Measurements from ENCODE around the gene HBD. TPM values are rescaled to one million over a fixed set of nuclear protein-coding genes. Genes with fewer than 3 reads are reported as not detected.

HBD gene
- total RNA-seq, 1 donor from 2014 or later = not detected

- Mint-ChIP-seq H3K4me3 (ENCODE audit: unreplicated experiment) (no peak overlapping the region), H3K27ac (ENCODE audit: unreplicated experiment) (no peak overlapping the region), H3K36me3 (ENCODE audit: unreplicated experiment) (no peaks in the 10 kb centered on the region), H3K27me3 (ENCODE audit: unreplicated experiment) (peaks cover 11% of the 10 kb centered on the region), H3K9me3 (ENCODE audit: unreplicated experiment) (no peaks in the 10 kb centered on the region), H3K4me1 (ENCODE audit: unreplicated experiment) (no peaks in the 10 kb centered on the region)
- TF ChIP-seq, protein P1, sequence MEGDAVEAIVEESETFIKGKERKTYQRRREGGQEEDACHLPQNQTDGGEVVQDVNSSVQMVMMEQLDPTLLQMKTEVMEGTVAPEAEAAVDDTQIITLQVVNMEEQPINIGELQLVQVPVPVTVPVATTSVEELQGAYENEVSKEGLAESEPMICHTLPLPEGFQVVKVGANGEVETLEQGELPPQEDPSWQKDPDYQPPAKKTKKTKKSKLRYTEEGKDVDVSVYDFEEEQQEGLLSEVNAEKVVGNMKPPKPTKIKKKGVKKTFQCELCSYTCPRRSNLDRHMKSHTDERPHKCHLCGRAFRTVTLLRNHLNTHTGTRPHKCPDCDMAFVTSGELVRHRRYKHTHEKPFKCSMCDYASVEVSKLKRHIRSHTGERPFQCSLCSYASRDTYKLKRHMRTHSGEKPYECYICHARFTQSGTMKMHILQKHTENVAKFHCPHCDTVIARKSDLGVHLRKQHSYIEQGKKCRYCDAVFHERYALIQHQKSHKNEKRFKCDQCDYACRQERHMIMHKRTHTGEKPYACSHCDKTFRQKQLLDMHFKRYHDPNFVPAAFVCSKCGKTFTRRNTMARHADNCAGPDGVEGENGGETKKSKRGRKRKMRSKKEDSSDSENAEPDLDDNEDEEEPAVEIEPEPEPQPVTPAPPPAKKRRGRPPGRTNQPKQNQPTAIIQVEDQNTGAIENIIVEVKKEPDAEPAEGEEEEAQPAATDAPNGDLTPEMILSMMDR (IDR thresholded peaks at IDR 0.05) = no peak
- DNase-seq (ENCODE audit: extremely low spot score, unreplicated experiment) = no peak
Measured at GRCh38 chr11:5274395-5274794, 40.1 kb upstream of the HBD start.

GRCh38 chr11:5272395-5273017, 38.2 kb upstream of the HBD start:
- H3K36me3 Mint-ChIP-seq (ENCODE audit: unreplicated experiment) = no peaks in the 10 kb centered on the region
- peaks cover 24% of the 10 kb centered on the region for H3K27me3 Mint-ChIP-seq (ENCODE audit: unreplicated experiment)
- H3K27ac Mint-ChIP-seq (ENCODE audit: unreplicated experiment) = no peak overlapping the region
- H3K4me1 Mint-ChIP-seq (ENCODE audit: unreplicated experiment) = no peaks in the 10 kb centered on the region
- H3K9me3 Mint-ChIP-seq (ENCODE audit: unreplicated experiment) = no peaks in the 10 kb centered on the region
- TF ChIP-seq, protein P1 (IDR thresholded peaks at IDR 0.05) = no peak
- H3K4me3 Mint-ChIP-seq (ENCODE audit: unreplicated experiment) = no peak overlapping the region
- DNase-seq (ENCODE audit: extremely low spot score, unreplicated experiment) = no peak

- no peaks in the 10 kb centered on the region for H3K4me1 Mint-ChIP-seq (ENCODE audit: unreplicated experiment)
- no peaks in the 10 kb centered on the region for H3K9me3 Mint-ChIP-seq (ENCODE audit: unreplicated experiment)
- peaks cover 47% of the 10 kb centered on the region for H3K27me3 Mint-ChIP-seq (ENCODE audit: unreplicated experiment)
- DNase-seq (ENCODE audit: extremely low spot score, unreplicated experiment) = no peak
- TF ChIP-seq, protein P1 (IDR thresholded peaks at IDR 0.05) = no peak
- no peak within 1 kb of the TSS for H3K4me3 Mint-ChIP-seq (ENCODE audit: unreplicated experiment)
- H3K27ac Mint-ChIP-seq (ENCODE audit: unreplicated experiment) = no peak within 1 kb of the TSS
- H3K36me3 Mint-ChIP-seq (ENCODE audit: unreplicated experiment) = no peaks in the 10 kb centered on the region
Measured at GRCh38 chr11:5269715-5270147, 35.4 kb upstream of the HBD start, which contains the start of gene HBE1. TSS of gene HBE1 (minus strand) at chr11:5269945. CDS start at chr11:5269890, 55 bp downstream.

GRCh38 chr11:5267033-5267563, 32.8 kb upstream of the HBD start:
- Mint-ChIP-seq H3K4me3 (ENCODE audit: unreplicated experiment) (no peak overlapping the region), H3K27me3 (ENCODE audit: unreplicated experiment) (peaks cover 63% of the 10 kb centered on the region), H3K9me3 (ENCODE audit: unreplicated experiment) (peaks cover 4% of the 10 kb centered on the region), H3K27ac (ENCODE audit: unreplicated experiment) (no peak overlapping the region), H3K4me1 (ENCODE audit: unreplicated experiment) (no peaks in the 10 kb centered on the region), H3K36me3 (ENCODE audit: unreplicated experiment) (no peaks in the 10 kb centered on the region)
- no peak for DNase-seq (ENCODE audit: extremely low spot score, unreplicated experiment)
- TF ChIP-seq, protein P1 (IDR thresholded peaks at IDR 0.05) = no peak

DNA sequence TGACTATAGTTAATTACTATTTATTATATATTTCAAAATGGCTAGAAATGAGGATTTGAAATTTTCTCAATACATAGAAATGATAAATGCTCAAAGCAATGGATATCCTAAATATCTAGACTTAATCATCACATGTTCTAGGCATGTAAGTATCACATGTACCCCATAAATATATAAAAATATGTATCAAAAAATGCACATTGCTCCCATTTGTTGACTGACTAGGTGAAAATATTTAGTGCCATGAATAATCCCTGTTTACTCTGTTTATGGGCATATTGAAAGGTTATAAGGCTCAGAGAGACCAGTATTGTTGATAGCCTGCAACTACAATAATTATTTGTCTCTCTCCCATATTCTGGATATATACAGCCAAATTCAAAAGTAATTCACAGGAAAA, 32.3 kb upstream of the HBD start:
- Mint-ChIP-seq H3K9me3 (ENCODE audit: unreplicated experiment) (peaks cover 6% of the 10 kb centered on the region), H3K27me3 (ENCODE audit: unreplicated experiment) (peaks cover 63% of the 10 kb centered on the region), H3K4me1 (ENCODE audit: unreplicated experiment) (no peaks in the 10 kb centered on the region), H3K36me3 (ENCODE audit: unreplicated experiment) (no peaks in the 10 kb centered on the region), H3K27ac (ENCODE audit: unreplicated experiment) (no peak overlapping the region), H3K4me3 (ENCODE audit: unreplicated experiment) (no peak overlapping the region)
- no peak for DNase-seq (ENCODE audit: extremely low spot score, unreplicated experiment)
- TF ChIP-seq, protein P1 (IDR thresholded peaks at IDR 0.05) = no peak

All from osteocyte (in vitro differentiated cells).